OCI-LY7 (cell line): ENCODE results near the gene ADCY7.

Experiments
- CTCF ChIP-seq: fragments of 200-600 bp; sonication (generic); conservative IDR thresholded peaks from 2 replicates; pipeline ENCODE4 v1.5.1; 2014; ENCODE audit warnings: mild to moderate bottlenecking, antibody characterized with exemption, low read length, moderate library complexity, mixed read lengths
- EZH2phosphoT487 ChIP-seq: fragments of 200-600 bp; sonication (generic); IDR thresholded peaks from 2 replicates; pipeline ENCODE4 v1.6.1; 2018; ENCODE audit warnings: low read depth, borderline replicate concordance, mild to moderate bottlenecking, mixed run types, antibody characterized with exemption, low read length, moderate library complexity, mixed read lengths

- no peak for TF ChIP-seq CTCF
- no peak for TF ChIP-seq EZH2phosphoT487
These were observed 37.5 kb downstream of the ADCY7 start for GRCh38 chr16:50303605-50304466.
